Activated CD4-positive, alpha-beta T cell treated with anti-CD3 and anti-CD28 coated beads, Interleukin-2, amount 50 U/mL, for 4 hours (primary cell): ENCODE results near the gene CBX3.
"Not testable (repeated sequence)": the region's sequence is repeated elsewhere in the genome, so short reads cannot be mapped to it uniquely, and the experiment has no call there.

Experiments
- DNase-seq, 2 experiments: peaks; one replicate each; pipeline ENCODE4 v3.0.0-alpha.2; 2020

The CBX3 gene

GRCh38 chr7:26171601-26172000 is 29.9 kb upstream of the CBX3 start:
- no peak for DNase-seq

- no peak for DNase-seq
Measured at GRCh38 chr7:26172048-26172447, 29.5 kb upstream of the CBX3 start.

GRCh38 chr7:26175903-26176302 is 25.6 kb upstream of the CBX3 start:
- not testable (repeated sequence) for DNase-seq

- not testable (repeated sequence) for DNase-seq
Measured at GRCh38 chr7:26176696-26177095, 24.8 kb upstream of the CBX3 start.

GRCh38 chr7:26177269-26177668 is 24.3 kb upstream of the CBX3 start:
- DNase-seq, result not testable (repeated sequence)

GRCh38 chr7:26178272-26178960 is 23.1 kb upstream of the CBX3 start:
- no peak for DNase-seq

- no peak for DNase-seq
Measured at GRCh38 chr7:26179422-26179821, 22.1 kb upstream of the CBX3 start.

GRCh38 chr7:26179826-26180497 is 21.6 kb upstream of the CBX3 start:
- no peak for DNase-seq

- DNase-seq, result no peak
Measured at GRCh38 chr7:26180792-26181198, 20.8 kb upstream of the CBX3 start.

GRCh38 chr7:26181474-26182227 is 19.9 kb upstream of the CBX3 start:
- DNase-seq, result no peak

GRCh38 chr7:26182283-26182682 is 19.3 kb upstream of the CBX3 start:
- no peak for DNase-seq

GRCh38 chr7:26182706-26183105 is 18.8 kb upstream of the CBX3 start:
- DNase-seq, result no peak

- DNase-seq, result no peak
Measured at GRCh38 chr7:26183545-26184280, 17.8 kb upstream of the CBX3 start.

- not testable (repeated sequence) for DNase-seq
Measured at GRCh38 chr7:26184281-26185101, 17.1 kb upstream of the CBX3 start.

- DNase-seq, result no peak
Measured at GRCh38 chr7:26185131-26185843, 16.3 kb upstream of the CBX3 start.

- no peak for DNase-seq
Measured at GRCh38 chr7:26185844-26186180, 15.7 kb upstream of the CBX3 start.

GRCh38 chr7:26186364-26187311 is 14.9 kb upstream of the CBX3 start:
- DNase-seq, result no peak

GRCh38 chr7:26187380-26188205 is 14.0 kb upstream of the CBX3 start:
- no peak for DNase-seq

- no peak for DNase-seq
Measured at GRCh38 chr7:26188206-26188956, 13.2 kb upstream of the CBX3 start.
